Measurements from ENCODE around the gene EML3. TPM values are rescaled to one million over a fixed set of nuclear protein-coding genes. Genes with fewer than 3 reads are reported as not detected.

The EML3 gene
- total RNA-seq, 1 experiment from 2014 or later = 51.4 TPM

DNA sequence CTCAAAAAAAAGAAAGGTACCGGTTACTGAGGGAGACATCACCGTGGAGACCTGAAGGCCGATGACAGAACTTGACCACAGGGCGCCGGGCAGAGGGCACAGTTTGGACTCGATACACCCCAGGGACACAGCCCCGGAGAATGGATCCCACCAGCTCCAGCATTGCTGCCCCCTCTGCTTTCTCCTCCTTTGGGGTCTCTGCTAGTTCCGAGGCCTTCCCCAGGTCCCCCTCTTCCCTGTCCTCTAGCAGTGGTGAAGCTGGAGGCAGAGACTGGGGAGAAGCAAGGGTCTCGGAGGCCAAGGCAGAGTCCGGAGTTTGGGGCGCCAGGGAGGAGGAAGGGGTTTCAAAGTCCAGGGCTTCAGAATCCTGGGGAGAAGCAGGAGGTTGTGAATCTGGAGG lies 34.0 kb downstream of the EML3 start:
- BruUV-seq (replicated peaks) = no TSS peak
- no peak overlapping the region for H3K4me3 Mint-ChIP-seq (ENCODE audit: low read depth, unreplicated experiment)

DNA sequence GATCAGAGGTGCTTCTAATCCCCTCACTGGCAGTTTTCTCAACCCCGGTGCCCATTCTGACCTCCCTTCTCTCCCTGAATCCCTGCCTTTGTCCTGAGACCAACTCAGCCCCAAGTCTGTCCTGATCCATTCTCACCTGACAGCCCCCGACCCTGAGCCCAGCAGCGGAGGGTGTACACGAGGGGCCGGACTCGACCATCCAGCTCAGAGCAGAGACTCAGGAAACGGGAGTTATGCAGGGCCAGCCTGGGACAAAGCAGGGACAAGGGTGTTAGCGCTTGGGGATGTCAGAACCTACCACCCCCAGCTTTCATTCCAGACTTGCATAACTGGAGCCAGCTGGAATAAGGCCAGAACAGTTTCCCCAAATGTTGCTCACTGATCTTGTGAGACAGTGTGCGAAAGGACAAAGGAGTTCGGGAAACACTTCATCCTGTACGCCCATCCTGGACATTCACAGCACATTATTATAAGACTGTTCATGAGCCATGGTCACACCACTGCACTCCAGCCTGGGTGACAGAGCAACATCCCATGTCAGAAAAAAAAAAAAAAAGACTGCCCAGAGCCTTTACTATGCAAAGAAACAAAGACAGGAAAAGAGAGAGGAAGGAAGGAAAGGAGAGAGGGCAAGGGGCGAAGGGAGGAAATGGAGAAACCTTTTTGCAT lies 35.4 kb downstream of the EML3 start:
- H3K36me3 Mint-ChIP-seq (ENCODE audit: insufficient read depth, unreplicated experiment) = peaks cover 60% of the 10 kb centered on the region
- no TSS peak for BruUV-seq (replicated peaks)

More for the DNA sequence above, 34.0 kb downstream of the EML3 start:
- Mint-ChIP-seq H3K27me3 (ENCODE audit: unreplicated experiment) (no peaks in the 10 kb centered on the region), H3K27ac (ENCODE audit: unreplicated experiment) (no peak overlapping the region), H3K4me1 (ENCODE audit: low read depth, unreplicated experiment) (peaks cover 22% of the 10 kb centered on the region), H3K36me3 (ENCODE audit: insufficient read depth, unreplicated experiment) (peaks cover 46% of the 10 kb centered on the region), H3K9me3 (ENCODE audit: low read depth, unreplicated experiment) (no peaks in the 10 kb centered on the region)
- CTCF ChIA-PET = no interaction called here
- no peak for DNase-seq
- TF ChIP-seq, protein P1, sequence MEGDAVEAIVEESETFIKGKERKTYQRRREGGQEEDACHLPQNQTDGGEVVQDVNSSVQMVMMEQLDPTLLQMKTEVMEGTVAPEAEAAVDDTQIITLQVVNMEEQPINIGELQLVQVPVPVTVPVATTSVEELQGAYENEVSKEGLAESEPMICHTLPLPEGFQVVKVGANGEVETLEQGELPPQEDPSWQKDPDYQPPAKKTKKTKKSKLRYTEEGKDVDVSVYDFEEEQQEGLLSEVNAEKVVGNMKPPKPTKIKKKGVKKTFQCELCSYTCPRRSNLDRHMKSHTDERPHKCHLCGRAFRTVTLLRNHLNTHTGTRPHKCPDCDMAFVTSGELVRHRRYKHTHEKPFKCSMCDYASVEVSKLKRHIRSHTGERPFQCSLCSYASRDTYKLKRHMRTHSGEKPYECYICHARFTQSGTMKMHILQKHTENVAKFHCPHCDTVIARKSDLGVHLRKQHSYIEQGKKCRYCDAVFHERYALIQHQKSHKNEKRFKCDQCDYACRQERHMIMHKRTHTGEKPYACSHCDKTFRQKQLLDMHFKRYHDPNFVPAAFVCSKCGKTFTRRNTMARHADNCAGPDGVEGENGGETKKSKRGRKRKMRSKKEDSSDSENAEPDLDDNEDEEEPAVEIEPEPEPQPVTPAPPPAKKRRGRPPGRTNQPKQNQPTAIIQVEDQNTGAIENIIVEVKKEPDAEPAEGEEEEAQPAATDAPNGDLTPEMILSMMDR (IDR thresholded peaks at IDR 0.05; ENCODE audit: unreplicated experiment) = no peak
- intact Hi-C loops (cut with micrococcal nuclease; ENCODE audit: unreplicated experiment) = no loop called here

DNA sequence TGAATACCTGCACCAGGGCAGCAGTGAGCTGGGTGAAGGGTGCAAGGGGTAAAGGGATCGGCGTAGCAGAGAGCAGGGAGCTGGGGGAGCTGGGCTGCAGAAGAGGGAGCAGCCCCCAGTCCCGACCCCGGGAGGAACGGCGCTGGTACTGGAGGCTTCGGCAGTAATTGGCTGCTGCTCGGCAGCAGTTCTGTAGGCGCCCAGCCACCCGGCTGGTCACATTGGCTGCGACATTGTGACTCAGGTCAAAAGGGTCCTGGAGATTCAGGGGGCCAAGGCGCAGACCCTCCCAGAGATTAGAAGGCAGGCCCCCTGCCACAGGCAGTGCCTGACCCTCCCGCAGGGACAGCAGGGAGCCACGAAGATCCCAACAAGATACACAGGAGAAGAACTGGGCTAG lies 36.7 kb downstream of the EML3 start:
- CTCF ChIA-PET = no interaction called here
- H3K36me3 Mint-ChIP-seq (ENCODE audit: insufficient read depth, unreplicated experiment) = peaks cover 69% of the 10 kb centered on the region

More for the DNA sequence above, 35.4 kb downstream of the EML3 start:
- TF ChIP-seq, protein P1 (IDR thresholded peaks at IDR 0.05; ENCODE audit: unreplicated experiment) = no peak
- no peak for DNase-seq
- intact Hi-C loops (cut with micrococcal nuclease; ENCODE audit: unreplicated experiment) = no loop called here
- no peaks in the 10 kb centered on the region for H3K27me3 Mint-ChIP-seq (ENCODE audit: unreplicated experiment)
- peaks cover 36% of the 10 kb centered on the region for H3K4me1 Mint-ChIP-seq (ENCODE audit: low read depth, unreplicated experiment)
- no peak overlapping the region for H3K27ac Mint-ChIP-seq (ENCODE audit: unreplicated experiment)
- no peak overlapping the region for H3K4me3 Mint-ChIP-seq (ENCODE audit: low read depth, unreplicated experiment)
- H3K9me3 Mint-ChIP-seq (ENCODE audit: low read depth, unreplicated experiment) = no peaks in the 10 kb centered on the region
- CTCF ChIA-PET = no interaction called here

DNA sequence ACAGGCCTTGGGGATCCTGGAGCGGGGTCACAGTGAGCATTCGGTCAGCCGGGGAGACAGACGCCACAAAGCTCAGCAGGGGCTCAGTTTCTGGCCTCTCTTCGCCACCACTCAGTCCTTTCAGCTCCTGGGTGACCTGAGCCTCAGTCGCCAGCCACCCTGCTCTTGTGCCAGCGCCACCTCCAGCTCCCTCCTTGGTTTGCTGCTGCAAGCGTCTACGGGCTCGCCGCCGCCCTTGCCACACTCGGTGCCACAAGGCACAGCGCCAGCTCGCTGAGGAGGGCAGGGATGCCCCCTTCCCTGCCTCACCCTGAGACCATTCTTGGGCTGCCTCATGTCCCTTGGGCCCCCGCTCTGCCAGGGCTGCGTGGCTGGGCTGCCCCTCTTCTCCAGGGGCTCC lies 37.4 kb downstream of the EML3 start:
- Mint-ChIP-seq H3K27ac (ENCODE audit: unreplicated experiment) (peak overlapping the region; percentile 99), H3K27me3 (ENCODE audit: unreplicated experiment) (no peaks in the 10 kb centered on the region), H3K9me3 (ENCODE audit: low read depth, unreplicated experiment) (no peaks in the 10 kb centered on the region), H3K4me1 (ENCODE audit: low read depth, unreplicated experiment) (peaks cover 51% of the 10 kb centered on the region), H3K4me3 (ENCODE audit: low read depth, unreplicated experiment) (peak overlapping the region; percentile 96), H3K36me3 (ENCODE audit: insufficient read depth, unreplicated experiment) (peaks cover 71% of the 10 kb centered on the region)
- DNase-seq = no peak
- TF ChIP-seq, protein P1 (IDR thresholded peaks at IDR 0.05; ENCODE audit: unreplicated experiment) = no peak
- CTCF ChIA-PET = interaction anchor here (1.3 kb wide), 1 partner anchor 30 kb away, joined by 3 read pairs; no protein-coding TSS in a partner anchor
- BruUV-seq (replicated peaks) = no TSS peak
- intact Hi-C loops (cut with micrococcal nuclease; ENCODE audit: unreplicated experiment) = no loop called here

More for the DNA sequence above, 36.7 kb downstream of the EML3 start:
- intact Hi-C loops (cut with micrococcal nuclease; ENCODE audit: unreplicated experiment) = no loop called here
- BruUV-seq (replicated peaks) = no TSS peak
- TF ChIP-seq, protein P1 (IDR thresholded peaks at IDR 0.05; ENCODE audit: unreplicated experiment) = no peak
- H3K4me1 Mint-ChIP-seq (ENCODE audit: low read depth, unreplicated experiment) = peaks cover 49% of the 10 kb centered on the region
- no peaks in the 10 kb centered on the region for H3K9me3 Mint-ChIP-seq (ENCODE audit: low read depth, unreplicated experiment)
- peak overlapping the region; percentile 99 for H3K27ac Mint-ChIP-seq (ENCODE audit: unreplicated experiment)
- peak overlapping the region; percentile 96 for H3K4me3 Mint-ChIP-seq (ENCODE audit: low read depth, unreplicated experiment)
- DNase-seq = no peak
- H3K27me3 Mint-ChIP-seq (ENCODE audit: unreplicated experiment) = no peaks in the 10 kb centered on the region

Measured in Calu3 (cell line).